Inferior parietal cortex (tissue), 1 donor: ENCODE measurements around the gene CFAP20DC.
A peak's percentile ranks its signal among the peaks of the same experiment; 100 is the strongest.
"Not testable (repeated sequence)": the region's sequence is repeated elsewhere in the genome, so short reads cannot be mapped to it uniquely, and the experiment has no call there.

Experiments
- DNase-seq: peaks from one replicate; pipeline ENCODE4 v3.0.0-alpha.2; 2016; ENCODE audit errors: extremely low spot score

The CFAP20DC gene

DNA sequence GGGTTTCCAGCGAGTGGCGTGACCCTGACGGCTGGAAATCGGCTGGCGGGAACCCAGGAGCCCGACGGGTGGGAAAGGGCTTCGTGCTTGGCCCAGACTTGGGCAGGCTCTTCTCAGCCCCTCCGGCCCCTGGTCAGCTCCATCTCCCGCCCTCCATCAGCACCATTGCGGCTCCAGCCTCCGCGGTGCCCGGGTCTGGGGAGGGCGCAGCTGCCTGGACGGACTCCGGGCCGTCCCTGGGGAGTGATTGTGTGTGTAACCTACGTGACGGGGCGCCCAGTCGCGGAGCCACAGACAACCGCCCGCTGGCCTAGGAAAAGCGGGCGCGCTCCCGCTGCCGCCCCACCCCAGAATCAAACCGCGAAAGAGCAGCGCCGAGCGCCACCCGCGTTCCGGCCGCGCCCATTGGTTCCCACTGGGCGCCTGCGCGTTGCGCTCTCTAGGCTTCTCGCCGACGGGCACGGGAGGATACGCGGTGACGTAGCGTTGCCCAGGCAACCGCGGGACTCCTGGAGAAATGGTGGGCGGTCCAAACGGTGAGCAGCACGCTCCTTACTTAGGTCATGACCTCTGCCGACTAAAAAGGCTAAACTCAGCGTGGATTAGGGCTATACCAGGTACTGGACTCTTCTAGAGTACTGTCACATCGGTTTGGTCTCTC, at the start of gene CFAP20DC:
Gene CFAP20DC (minus strand): TSS at position 355 of the 661 bp plus-strand sequence. CDS start 394 bp downstream, outside the sequence.
- DNase-seq, result peak; percentile 85

DNA sequence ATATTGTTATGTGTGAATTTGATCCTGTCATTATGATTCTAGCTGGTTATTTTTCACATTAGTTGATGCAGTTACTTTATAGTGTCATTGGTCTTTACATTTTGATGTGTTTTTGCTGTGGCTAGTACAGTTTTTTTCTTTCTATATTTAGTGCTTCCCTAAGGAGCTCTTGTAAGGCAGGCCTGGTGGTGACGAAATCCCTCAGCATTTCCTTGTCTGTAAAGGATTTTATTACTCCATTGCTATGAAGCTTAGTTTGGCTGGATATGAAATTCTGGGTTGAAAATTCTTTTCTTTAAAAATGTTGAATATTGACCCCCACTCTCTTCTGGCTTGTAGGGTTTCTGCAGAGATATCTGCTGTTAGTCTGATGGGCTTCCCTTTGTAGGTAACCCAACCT, 48.7 kb upstream of the CFAP20DC start:
- not testable (repeated sequence) for DNase-seq

GRCh38 chr3:59094446-59094845, 44.6 kb upstream of the CFAP20DC start:
- no peak for DNase-seq

- DNase-seq, result no peak
These were observed 43.7 kb upstream of the CFAP20DC start for GRCh38 chr3:59093521-59093920.

- no peak for DNase-seq
These were observed 38.9 kb upstream of the CFAP20DC start for GRCh38 chr3:59088761-59089160.

GRCh38 chr3:59085976-59086375, 36.2 kb upstream of the CFAP20DC start:
- no peak for DNase-seq

DNA sequence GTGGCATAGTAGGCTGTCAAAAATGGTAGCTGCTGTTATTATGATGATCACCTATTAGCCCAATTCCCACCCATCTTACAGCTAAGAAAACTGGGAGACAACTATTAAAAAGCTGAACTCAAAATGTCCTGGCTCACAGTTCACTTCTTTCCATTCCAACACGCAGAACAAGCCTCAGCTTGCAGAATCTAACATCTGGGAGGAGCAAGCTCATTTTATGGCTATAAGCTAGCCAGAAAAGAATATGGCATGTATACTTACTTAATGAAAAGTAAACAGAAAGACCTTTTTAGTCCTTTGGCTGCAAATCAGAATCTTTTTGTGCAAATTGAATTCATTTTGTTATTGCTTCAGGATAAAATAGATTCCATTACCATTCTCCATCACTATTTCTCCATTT, 34.8 kb upstream of the CFAP20DC start:
- no peak for DNase-seq

GRCh38 chr3:59082106-59082505, 32.3 kb upstream of the CFAP20DC start:
- DNase-seq, result no peak

GRCh38 chr3:59081071-59081470, 31.2 kb upstream of the CFAP20DC start:
- no peak for DNase-seq

DNA sequence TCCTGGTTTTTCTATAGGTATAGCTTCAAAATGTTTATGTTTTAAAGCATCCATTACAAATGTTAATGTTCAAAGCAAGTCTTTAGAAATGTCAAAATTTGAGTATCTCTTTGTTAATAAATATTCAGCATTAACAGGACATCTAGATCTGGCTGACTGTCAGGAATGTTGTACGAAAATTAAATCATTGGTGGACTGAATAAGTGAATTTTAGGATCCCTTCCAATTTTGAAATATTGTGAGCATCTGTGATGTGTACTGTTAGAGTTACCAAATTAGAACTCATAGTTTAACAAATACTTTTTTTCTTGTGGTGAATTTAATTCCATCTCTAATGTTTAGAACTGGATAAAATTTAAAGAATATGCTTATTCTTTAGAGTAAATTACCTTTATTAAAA, 30.1 kb upstream of the CFAP20DC start:
- DNase-seq, result no peak

DNA sequence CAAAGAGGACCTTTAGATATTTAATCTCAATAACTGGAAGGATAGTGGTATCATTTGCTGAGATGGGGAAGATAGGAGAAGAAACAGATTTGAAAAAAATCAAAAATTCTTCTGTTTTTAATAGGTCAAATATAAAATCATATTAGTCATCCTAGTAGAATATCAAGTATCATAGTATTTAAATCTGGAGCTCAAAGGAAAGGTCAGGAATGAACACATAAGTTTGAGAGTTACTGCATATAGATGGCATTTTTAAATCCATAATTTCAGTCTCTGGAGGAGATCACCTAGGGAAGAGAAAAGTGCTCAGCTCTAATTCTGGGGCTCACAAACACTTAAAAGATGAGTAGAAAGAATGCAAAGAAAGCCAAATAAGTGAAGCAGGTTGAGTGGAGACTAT, 24.9 kb upstream of the CFAP20DC start:
- DNase-seq, result no peak

DNA sequence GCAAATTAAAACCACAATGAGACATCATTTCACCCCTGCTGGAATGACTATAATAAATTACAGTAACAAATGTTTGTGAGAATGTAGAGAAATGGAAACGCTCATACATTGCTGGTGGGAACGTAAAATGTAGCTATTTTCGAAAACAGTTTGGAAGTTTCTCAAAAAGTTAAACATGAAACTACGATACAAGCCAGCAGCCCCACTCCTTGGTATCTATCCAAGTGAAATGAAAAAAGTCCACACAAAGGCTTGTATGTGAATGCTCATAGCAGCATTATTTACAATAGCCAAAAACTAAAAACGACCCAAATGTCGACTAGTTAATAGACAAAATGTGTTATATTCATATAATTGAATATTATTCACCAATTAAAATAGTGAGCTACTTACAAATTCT, 22.9 kb upstream of the CFAP20DC start:
- DNase-seq, result no peak

DNA sequence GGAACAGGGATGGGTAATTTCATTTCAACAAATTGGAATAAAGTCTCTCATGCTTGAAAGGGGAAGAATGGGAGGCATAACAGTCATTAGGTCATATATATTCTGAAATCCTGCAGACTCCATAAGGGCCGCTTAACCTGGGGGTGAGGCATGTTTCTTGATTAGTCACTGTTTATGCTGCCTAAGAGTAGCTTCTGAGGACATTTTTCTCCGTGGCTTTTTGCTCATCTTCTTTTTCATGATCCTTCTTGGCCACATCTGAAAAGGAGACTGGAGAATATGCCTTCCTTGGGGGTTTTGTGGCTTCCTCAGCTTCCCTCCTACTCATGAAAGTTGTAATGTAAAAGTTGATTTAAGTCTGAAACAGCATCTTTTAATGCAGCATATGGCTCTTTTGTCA, 20.0 kb upstream of the CFAP20DC start:
- no peak for DNase-seq

GRCh38 chr3:59065240-59065639, 15.4 kb upstream of the CFAP20DC start:
- no peak for DNase-seq

GRCh38 chr3:59064728-59065127, 14.9 kb upstream of the CFAP20DC start:
- DNase-seq, result no peak

GRCh38 chr3:59064276-59064675, 14.5 kb upstream of the CFAP20DC start:
- DNase-seq, result no peak

DNA sequence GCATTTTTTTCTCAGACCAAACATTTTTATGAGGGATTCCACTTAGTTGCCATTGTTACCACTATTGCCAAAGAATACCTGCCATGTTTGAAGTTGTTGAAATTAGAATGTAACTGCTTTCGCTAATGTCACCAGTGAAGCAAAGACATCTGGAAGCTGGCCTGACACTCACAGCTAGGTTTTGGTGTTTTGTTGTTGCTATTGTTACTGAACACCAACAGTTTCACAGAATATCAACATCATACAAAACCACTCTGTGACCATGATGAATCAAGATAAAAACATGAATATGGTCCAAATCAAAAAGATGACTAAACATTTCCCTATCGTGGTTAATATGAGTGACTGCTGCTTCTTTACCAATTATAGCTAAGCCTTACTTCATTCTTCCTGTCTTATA, 6.9 kb upstream of the CFAP20DC start:
- no peak for DNase-seq

GRCh38 chr3:59052803-59053411, 3.1 kb upstream of the CFAP20DC start:
- DNase-seq, result no peak

- DNase-seq, result not testable (repeated sequence)
These were observed 1.1 kb upstream of the CFAP20DC start for GRCh38 chr3:59050811-59051414.

DNA sequence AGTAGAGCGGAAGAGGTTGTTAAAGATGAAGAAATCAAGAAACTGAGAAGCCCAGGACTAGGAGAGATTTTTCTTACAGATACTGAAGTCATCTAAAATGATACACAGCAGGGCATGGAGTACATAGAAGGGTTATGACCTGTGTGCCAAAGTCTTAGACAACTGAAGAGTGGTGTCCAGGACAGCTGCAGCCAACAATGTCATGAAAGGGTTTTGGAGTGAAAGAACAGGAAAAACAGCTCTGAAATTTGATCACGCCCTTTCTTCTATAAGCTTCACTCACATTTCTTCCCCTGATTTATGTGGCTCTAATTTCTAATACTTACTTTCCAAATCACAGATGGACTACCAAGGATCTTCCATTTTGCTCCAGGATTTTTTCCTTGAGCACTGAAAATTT, 3.0 kb downstream of the CFAP20DC start:
- no peak for DNase-seq

DNA sequence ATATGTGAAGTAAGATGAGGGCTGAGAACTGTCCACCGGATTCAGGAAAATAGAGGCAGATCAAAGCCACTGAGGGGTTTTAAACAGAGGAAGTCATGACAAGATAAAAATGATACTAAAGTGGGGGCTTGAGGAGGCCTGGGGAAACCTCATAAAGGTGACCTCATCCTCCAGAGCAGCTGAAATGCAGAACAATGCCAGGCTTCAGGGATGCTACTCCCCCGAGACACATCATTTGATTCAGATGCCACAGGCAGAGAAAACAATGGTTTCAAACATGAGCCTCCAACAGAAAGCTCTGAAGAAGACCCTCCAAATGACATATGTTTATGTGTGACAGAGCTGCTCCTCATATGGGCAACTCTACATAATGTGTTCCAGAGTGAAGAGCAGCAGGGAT, 6.4 kb downstream of the CFAP20DC start:
- DNase-seq, result no peak

DNA sequence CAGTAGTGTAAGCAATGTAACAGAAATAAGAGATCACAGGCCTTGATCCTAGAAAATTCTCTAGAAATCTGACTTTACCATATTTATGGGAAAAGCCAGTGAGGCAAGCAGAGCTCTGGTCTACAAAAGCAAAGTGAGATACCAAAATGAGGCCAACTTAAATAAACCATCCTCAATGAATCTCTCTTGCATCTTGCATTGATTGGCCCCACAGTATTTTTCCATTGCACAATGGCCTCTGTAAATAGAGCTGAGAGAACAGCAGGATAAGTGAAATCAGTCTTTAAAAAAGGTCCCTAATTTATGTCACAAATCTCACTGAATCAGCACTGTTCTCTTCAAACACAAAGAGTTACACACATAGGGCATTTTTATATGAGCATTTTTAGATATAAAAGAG, 8.9 kb downstream of the CFAP20DC start:
- no peak for DNase-seq

- no peak for DNase-seq
These were observed 22.2 kb downstream of the CFAP20DC start for GRCh38 chr3:59027607-59028006.
